Suprapubic skin (tissue), 3 donors: ENCODE measurements around the gene SNAPC1.

Experiments
- CTCF ChIP-seq, 2 donors: fragments of 200-600 bp in 1 of 2; fragments of 450-650 bp in 1 of 2; sonication (generic) in 1 of 2; IDR thresholded peaks; one replicate each; pipeline ENCODE4 v1.5.1; 2016 to 2019; ENCODE audit warnings: antibody characterized with exemption in 2 of 2, mild to moderate bottlenecking in 1 of 2, moderate library complexity in 1 of 2
- EP300 ChIP-seq: sonication (generic); formaldehyde crosslinking; IDR thresholded peaks from one replicate; pipeline ENCODE4 v1.6.1; 2017; ENCODE audit warnings: antibody characterized with exemption
- POLR2A ChIP-seq, 2 donors: fragments of 450-650 bp; IDR thresholded peaks; one replicate each; pipeline ENCODE4 v1.6.1; 2017; ENCODE audit warnings: antibody characterized with exemption in 2 of 2, mild to moderate bottlenecking in 2 of 2, moderate library complexity in 2 of 2

DNA sequence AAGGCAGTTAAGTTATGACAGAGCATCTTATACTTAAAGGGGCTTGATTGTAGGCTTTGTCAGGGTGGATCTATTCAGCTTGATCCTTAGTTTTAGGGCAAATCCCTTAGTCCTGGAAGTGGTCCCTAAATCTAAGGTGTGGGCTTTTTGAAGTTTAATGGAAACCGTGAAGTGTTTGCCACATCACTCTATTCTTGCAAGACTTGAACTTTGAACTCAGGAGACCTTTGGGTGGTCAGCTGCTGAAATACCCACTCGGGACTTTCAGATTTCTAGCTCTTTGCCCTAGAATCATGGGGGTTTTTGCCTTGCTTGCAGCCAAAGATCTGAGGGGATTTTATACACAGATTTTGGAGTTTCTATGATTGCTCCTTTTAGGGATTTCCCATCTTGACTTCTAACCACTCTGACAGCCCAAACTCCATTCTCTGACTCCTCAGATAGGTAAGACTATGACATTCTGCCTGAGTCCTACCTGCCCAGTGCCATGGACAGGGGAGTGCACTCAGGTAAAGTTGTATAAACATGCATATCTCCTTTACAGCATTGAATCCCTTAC is 39.9 kb downstream of the SNAPC1 start:
- TF ChIP-seq CTCF (IDR thresholded peaks at IDR 0.05) (no peak), POLR2A (IDR thresholded peaks at IDR 0.05) (no peak), EP300 (no peak)
